Stimulated activated effector memory CD8-positive, alpha-beta T cell treated with anti-CD3 and anti-CD28 coated beads, Interleukin-12 subunit alpha, Interleukin-12 subunit beta, amount 100 ng/mL, for 72 hours (primary cell): ENCODE data around the gene AWAT1.
"Not testable (repeated sequence)": the region's sequence is repeated elsewhere in the genome, so short reads cannot be mapped to it uniquely, and the experiment has no call there.

Experiments used
- ATAC-seq: fragments of 150-1000 bp; cut with Tn5 transposase; 2 replicates; pipeline ENCODE4 v1.10.0; 2021
- DNase-seq, 2 donors: peaks; one replicate each; pipeline ENCODE4 v3.0.0; 2021 to 2022; ENCODE audit warnings: low spot score in 2 of 2
- H3K27ac Mint-ChIP-seq: one replicate; pipeline ENCODE4 v1.8.0; 2022; ENCODE audit warnings: mild to moderate bottlenecking, mixed read lengths
- H3K36me3 Mint-ChIP-seq: one replicate; pipeline ENCODE4 v1.8.0; 2022; ENCODE audit warnings: mild to moderate bottlenecking, mixed read lengths
- H3K4me1 Mint-ChIP-seq: one replicate; pipeline ENCODE4 v1.8.0; 2022; ENCODE audit warnings: mixed read lengths
- H3K4me3 Mint-ChIP-seq: one replicate; pipeline ENCODE4 v1.8.0; 2022; ENCODE audit warnings: mild to moderate bottlenecking, mixed read lengths
- H3K9me3 Mint-ChIP-seq: one replicate; pipeline ENCODE4 v1.8.0; 2022; ENCODE audit warnings: mixed read lengths

Gene AWAT1

GRCh38 chrX:70253377-70254062 is 19.1 kb downstream of the AWAT1 start:
- Mint-ChIP-seq H3K36me3 (no peaks in the 10 kb centered on the region), H3K4me3 (no peak overlapping the region), H3K4me1 (peaks cover 5% of the 10 kb centered on the region), H3K9me3 (no peaks in the 10 kb centered on the region), H3K27ac (peak overlapping the region; percentile 38)
- DNase-seq (no peak), ATAC-seq (peak; percentile 67)

- H3K36me3 Mint-ChIP-seq, result no peaks in the 10 kb centered on the region
- H3K4me1 Mint-ChIP-seq, result peaks cover 5% of the 10 kb centered on the region
- DNase-seq (no peak), ATAC-seq (no peak)
- H3K4me3 Mint-ChIP-seq, result no peak overlapping the region
- no peaks in the 10 kb centered on the region for H3K9me3 Mint-ChIP-seq
- peak overlapping the region; percentile 38 for H3K27ac Mint-ChIP-seq
These were observed 19.6 kb downstream of the AWAT1 start for GRCh38 chrX:70254063-70254400.

GRCh38 chrX:70254909-70255308 is 20.5 kb downstream of the AWAT1 start:
- Mint-ChIP-seq H3K27ac (no peak overlapping the region), H3K4me3 (no peak overlapping the region), H3K36me3 (no peaks in the 10 kb centered on the region), H3K4me1 (peaks cover 5% of the 10 kb centered on the region), H3K9me3 (no peaks in the 10 kb centered on the region)
- ATAC-seq (no peak), DNase-seq (no peak)

- Mint-ChIP-seq H3K4me3 (no peak overlapping the region), H3K27ac (no peak overlapping the region), H3K9me3 (no peaks in the 10 kb centered on the region), H3K4me1 (peaks cover 5% of the 10 kb centered on the region), H3K36me3 (no peaks in the 10 kb centered on the region)
- DNase-seq (no peak), ATAC-seq (no peak)
These were observed 21.0 kb downstream of the AWAT1 start for GRCh38 chrX:70255452-70255851.

GRCh38 chrX:70257423-70258288 is 23.2 kb downstream of the AWAT1 start:
- Mint-ChIP-seq H3K4me1 (peaks cover 5% of the 10 kb centered on the region), H3K36me3 (no peaks in the 10 kb centered on the region), H3K27ac (no peak overlapping the region), H3K4me3 (no peak overlapping the region), H3K9me3 (no peaks in the 10 kb centered on the region)
- DNase-seq (no peak), ATAC-seq (no peak)

- Mint-ChIP-seq H3K4me1 (no peaks in the 10 kb centered on the region), H3K9me3 (no peaks in the 10 kb centered on the region), H3K4me3 (no peak within 1 kb of the TSS), H3K27ac (no peak within 1 kb of the TSS), H3K36me3 (no peaks in the 10 kb centered on the region)
- ATAC-seq (no peak), DNase-seq (no peak)
These were observed 25.6 kb downstream of the AWAT1 start, which contains the start of gene P2RY4 for GRCh38 chrX:70260104-70260503. Gene P2RY4 (minus strand): TSS chrX:70260204. CDS start chrX:70259624, 580 bp downstream.

GRCh38 chrX:70262952-70263567 is 28.6 kb downstream of the AWAT1 start:
- Mint-ChIP-seq H3K4me1 (no peaks in the 10 kb centered on the region), H3K9me3 (no peaks in the 10 kb centered on the region), H3K36me3 (no peaks in the 10 kb centered on the region), H3K4me3 (no peak overlapping the region), H3K27ac (no peak overlapping the region)
- peak; percentile 53 for ATAC-seq
- peak in 1 of 2 donors; percentile 50 for DNase-seq

GRCh38 chrX:70264784-70265183 is 30.3 kb downstream of the AWAT1 start:
- ATAC-seq, result no peak
- Mint-ChIP-seq H3K27ac (no peak overlapping the region), H3K4me1 (no peaks in the 10 kb centered on the region), H3K4me3 (no peak overlapping the region), H3K9me3 (no peaks in the 10 kb centered on the region), H3K36me3 (no peaks in the 10 kb centered on the region)
- DNase-seq, result no peak

GRCh38 chrX:70268034-70268433 is 33.6 kb downstream of the AWAT1 start, which contains the start of gene ARR3:
Gene ARR3 (plus strand): TSS chrX:70268334. CDS start chrX:70269386, 1,052 bp downstream.
- Mint-ChIP-seq H3K4me3 (no peak within 1 kb of the TSS), H3K4me1 (no peaks in the 10 kb centered on the region), H3K36me3 (no peaks in the 10 kb centered on the region), H3K9me3 (no peaks in the 10 kb centered on the region), H3K27ac (no peak within 1 kb of the TSS)
- ATAC-seq (no peak), DNase-seq (no peak)

- H3K36me3 Mint-ChIP-seq, H3K4me3 Mint-ChIP-seq, H3K9me3 Mint-ChIP-seq, DNase-seq, H3K4me1 Mint-ChIP-seq, H3K27ac Mint-ChIP-seq, ATAC-seq: not testable (repeated sequence)
These were observed 39.6 kb downstream of the AWAT1 start for GRCh38 chrX:70274029-70274428.

GRCh38 chrX:70279081-70279480 is 44.6 kb downstream of the AWAT1 start:
- no peak overlapping the region for H3K4me3 Mint-ChIP-seq
- no peaks in the 10 kb centered on the region for H3K4me1 Mint-ChIP-seq
- no peak overlapping the region for H3K27ac Mint-ChIP-seq
- DNase-seq, result no peak
- no peak for ATAC-seq
- no peaks in the 10 kb centered on the region for H3K36me3 Mint-ChIP-seq
- H3K9me3 Mint-ChIP-seq, result no peaks in the 10 kb centered on the region

GRCh38 chrX:70280573-70280972 is 46.1 kb downstream of the AWAT1 start:
- H3K9me3 Mint-ChIP-seq, result no peaks in the 10 kb centered on the region
- H3K4me3 Mint-ChIP-seq, result no peak overlapping the region
- H3K27ac Mint-ChIP-seq, result no peak overlapping the region
- peaks cover 6% of the 10 kb centered on the region for H3K36me3 Mint-ChIP-seq
- no peak for DNase-seq
- no peak for ATAC-seq
- no peaks in the 10 kb centered on the region for H3K4me1 Mint-ChIP-seq

- Mint-ChIP-seq H3K36me3 (peaks cover 18% of the 10 kb centered on the region), H3K27ac (no peak within 1 kb of the TSS), H3K9me3 (no peaks in the 10 kb centered on the region), H3K4me1 (no peaks in the 10 kb centered on the region), H3K4me3 (no peak within 1 kb of the TSS)
- ATAC-seq (no peak), DNase-seq (no peak)
These were observed 47.5 kb downstream of the AWAT1 start, which contains the start of gene RAB41 for GRCh38 chrX:70281951-70282350. Gene RAB41 (plus strand): TSS chrX:70282172. CDS start chrX:70282218, 46 bp downstream.

GRCh38 chrX:70289168-70289792 is 54.8 kb downstream of the AWAT1 start:
- H3K36me3 Mint-ChIP-seq, result peaks cover 20% of the 10 kb centered on the region
- peak overlapping the region; percentile 78 for H3K4me3 Mint-ChIP-seq
- DNase-seq, result no peak

More at GRCh38 chrX:70289168-70289792, 54.8 kb downstream of the AWAT1 start:
- Mint-ChIP-seq H3K9me3 (no peaks in the 10 kb centered on the region), H3K27ac (peak overlapping the region; percentile 80), H3K4me1 (no peaks in the 10 kb centered on the region)
- no peak for ATAC-seq
